HG02970 (cell line): ENCODE measurements around the gene DYNC1H1.
A peak's percentile ranks its signal among the peaks of the same experiment; 100 is the strongest.

Experiments
- ATAC-seq: cut with Tn5 transposase; IDR thresholded peaks from one replicate; pipeline ENCODE4 v1.9.1; 2021; ENCODE audit warnings: mild to moderate bottlenecking, moderate library complexity, moderate number of reproducible peaks; ENCODE audit not compliant: unreplicated experiment, low FRiP score

DYNC1H1 gene

DNA sequence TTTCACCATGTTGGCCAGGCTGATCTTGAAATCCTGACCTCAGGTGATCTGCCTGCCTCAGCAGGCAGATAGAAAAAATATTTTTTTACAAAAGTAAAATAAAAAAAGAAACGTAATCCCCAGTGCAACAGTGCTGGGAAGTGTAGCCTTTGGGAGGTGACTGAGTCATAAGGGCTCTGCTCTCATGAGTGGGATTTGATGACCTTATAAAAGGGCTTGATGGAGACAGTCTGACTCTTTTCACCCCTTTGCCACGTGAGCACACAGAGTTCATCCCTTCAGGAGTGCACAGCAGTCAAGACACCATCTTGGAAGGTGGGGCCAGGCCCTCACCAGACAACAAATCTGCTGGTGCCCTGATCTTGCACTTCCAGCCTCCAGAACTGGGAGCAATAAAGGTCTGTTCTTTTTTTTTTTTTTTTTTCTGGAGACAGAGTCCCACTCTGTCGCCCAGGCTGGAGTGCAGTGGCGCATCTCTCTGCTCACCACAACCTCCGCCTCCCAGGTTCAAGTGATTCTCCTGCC lies 24.7 kb upstream of the DYNC1H1 start:
- ATAC-seq = no peak

- ATAC-seq = no peak
Measured at GRCh38 chr14:101944451-101944850, 19.9 kb upstream of the DYNC1H1 start.

GRCh38 chr14:101945171-101945570 lies 19.2 kb upstream of the DYNC1H1 start:
- ATAC-seq = no peak

DNA sequence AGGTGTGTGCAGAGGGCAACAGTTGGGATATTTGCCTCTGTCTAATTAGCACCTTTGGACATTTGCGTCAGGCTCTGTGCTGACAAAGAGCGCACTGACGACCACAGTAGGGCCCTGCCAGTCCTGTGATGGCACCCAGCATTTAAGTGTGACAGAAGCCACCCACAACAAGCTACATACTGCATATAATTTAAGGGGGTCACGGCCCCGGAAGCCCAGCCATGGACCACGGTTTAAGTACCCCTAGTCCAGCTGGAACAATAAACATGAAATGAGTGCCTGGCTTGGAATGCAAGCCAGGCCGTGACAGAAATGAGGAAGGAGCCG lies 16.8 kb upstream of the DYNC1H1 start:
- ATAC-seq = peak; percentile 3

DNA sequence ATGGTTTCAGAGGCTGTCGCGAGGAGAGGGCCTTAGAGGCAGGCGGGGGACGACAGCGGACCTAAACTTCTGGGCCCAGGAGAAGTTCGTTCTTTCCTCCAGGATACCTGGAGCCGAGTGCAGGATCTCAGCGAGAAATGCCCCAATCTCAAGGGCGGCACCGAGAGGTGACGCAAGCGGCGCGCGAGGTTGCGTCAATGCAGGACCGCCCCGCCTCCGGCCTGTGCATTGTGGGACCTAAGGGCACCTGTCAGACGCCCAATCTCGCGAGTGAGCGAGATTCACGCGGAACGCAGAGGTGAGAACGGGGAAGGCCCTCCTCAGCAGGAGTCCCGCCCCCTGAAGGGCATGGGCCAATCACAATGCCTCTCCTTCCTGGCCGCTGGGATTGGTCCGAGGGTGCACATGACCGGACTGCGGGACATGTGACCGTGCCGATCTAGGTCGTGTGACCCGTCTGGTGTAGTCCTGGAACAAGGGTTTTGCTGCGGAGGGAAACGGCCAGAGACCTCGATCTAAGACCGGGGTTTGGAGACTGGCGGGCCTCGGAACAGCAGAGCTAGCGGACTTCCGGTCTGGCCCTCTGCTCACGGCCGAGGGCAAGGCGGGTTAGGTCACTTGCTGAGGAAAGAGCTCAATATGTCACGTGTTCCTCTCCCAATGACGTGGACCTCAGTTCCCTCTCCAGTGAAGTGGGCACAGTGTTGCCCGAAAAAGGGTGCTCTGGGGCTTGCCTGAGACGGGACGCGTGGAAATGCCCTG lies 16.3 kb upstream of the DYNC1H1 start:
- peak; percentile 97 for ATAC-seq

DNA sequence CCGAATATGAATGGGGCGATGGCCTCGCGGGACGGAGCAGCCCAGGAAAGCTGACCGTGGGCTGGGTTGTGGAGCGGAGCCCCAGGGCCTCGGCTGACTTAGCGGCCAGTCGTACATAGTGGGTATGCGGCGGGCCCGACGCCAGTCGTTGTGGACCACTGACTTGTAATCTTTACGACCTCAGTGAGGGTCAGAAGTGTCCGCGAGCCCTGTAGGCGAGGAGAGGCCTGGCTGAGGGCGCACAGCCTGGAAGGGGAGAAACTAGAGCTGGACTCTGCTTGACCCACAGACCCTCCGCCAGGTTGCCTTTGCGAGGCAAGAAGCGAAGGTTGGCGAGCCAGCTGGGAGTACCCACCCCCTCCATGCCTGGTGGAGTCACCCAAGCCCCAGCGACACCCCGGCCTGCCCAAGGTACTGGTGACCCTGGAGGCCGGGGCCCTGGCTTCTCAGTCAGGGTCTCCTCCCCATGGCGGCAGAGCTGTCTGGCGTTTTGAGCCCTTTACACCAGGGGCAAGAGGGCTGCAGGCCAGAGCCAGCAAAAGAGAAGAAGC lies 15.6 kb upstream of the DYNC1H1 start:
- no peak for ATAC-seq

- ATAC-seq = no peak
Measured at GRCh38 chr14:101950100-101950499, 14.3 kb upstream of the DYNC1H1 start.

- no peak for ATAC-seq
Measured at GRCh38 chr14:101950516-101951215, 13.7 kb upstream of the DYNC1H1 start.

DNA sequence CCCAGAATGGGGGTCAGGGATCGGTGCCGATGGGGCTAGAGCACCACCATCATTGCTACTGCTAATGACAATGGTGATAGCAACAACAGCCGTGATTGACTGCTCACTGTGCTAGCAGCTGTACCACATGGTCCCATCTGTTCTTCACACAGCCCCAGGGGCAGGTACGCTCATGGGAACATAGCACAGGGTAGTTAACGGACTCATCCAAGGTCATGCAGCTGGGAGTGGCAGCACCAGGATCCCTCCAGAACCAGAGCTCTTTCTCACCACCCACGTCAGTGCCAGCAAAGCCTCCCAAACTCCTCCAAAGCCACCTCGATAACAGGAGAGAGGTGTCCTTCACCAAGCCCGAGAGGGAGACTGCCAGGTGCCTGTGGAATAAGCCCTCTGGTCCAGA lies 11.2 kb upstream of the DYNC1H1 start:
- no peak for ATAC-seq

GRCh38 chr14:101954501-101954900 lies 9.9 kb upstream of the DYNC1H1 start:
- ATAC-seq = no peak

- no peak for ATAC-seq
Measured at GRCh38 chr14:101955695-101956161, 8.6 kb upstream of the DYNC1H1 start.

- ATAC-seq = no peak
Measured at GRCh38 chr14:101956179-101956885, 8.0 kb upstream of the DYNC1H1 start.

DNA sequence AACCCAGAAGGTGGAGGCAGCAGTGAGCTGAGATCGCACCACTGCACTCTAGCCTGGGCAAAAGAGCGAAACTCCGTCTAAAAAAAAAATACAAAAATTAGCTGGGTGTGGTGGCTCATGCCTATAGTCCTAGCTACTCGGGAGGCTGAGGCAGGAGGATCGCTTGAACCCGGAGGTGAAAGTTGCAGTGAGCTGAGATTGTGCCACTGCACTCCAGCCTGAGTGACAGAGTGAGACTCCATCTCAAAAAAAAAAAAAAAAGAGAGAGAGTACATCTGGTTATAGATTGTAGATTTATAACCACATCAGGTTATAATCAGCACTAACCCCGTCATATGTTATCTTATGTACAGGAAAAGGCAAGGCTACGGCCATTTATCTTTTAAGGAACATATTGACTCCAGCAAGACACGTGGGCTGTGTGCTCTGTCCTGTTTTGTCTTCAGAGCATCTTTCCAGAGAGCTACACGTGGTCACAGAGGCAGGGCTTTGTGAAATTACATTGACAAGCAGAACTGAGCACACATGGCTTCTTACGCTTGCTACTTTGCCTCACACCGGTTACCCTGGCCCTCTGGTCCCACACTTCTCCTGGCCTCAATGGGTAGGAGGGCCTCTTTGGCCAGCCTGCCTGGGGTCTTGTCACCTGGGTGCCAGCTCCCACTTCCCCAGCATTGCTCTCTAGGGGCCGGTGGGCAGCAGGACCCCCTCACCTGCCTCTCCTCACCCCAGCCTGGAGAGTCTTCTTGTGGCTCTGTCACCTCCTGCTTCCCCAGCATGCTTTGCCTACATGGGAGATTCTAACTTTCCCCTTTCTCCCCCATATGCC lies 6.8 kb upstream of the DYNC1H1 start:
- ATAC-seq = no peak

DNA sequence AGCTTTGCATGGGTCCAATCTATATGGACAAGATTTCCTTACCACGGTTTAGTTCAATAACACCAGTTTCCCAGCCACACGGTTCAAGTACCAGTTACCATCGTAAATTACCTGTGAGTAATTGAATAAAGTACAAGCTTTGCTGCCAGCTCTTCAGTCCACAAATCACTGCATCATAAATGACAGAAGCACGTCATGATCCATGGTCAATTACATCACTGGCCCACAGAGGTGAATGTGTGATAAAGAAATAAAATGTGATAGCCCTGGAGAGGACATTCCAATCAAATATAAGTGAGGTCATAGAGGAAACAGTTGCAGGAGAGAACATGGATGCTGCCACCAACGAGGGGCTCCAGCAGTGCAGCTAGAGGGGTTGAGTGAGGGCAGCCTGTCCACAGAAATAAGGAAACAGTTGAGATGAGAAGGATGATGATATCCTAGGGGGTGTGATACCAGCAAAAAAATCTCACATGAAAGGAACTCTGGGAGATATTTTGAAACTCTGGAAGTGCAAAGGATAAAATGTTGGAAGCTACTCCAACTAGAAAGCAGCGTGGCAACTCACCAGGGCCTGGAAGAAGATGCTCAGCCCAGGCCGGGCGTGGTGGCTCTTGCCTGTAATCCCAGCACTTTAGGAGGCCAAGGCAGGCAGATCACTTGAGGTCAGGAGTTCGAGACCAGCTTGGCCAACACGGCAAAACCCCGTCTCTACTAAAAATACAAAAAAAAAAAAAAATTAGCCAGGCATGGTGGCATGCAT lies 5.8 kb upstream of the DYNC1H1 start:
- no peak for ATAC-seq

- no peak for ATAC-seq
Measured at GRCh38 chr14:101959277-101959676, 5.1 kb upstream of the DYNC1H1 start.

- no peak for ATAC-seq
Measured at GRCh38 chr14:101960225-101960624, 4.1 kb upstream of the DYNC1H1 start.

GRCh38 chr14:101961011-101961721 lies 3.2 kb upstream of the DYNC1H1 start:
- ATAC-seq = no peak

DNA sequence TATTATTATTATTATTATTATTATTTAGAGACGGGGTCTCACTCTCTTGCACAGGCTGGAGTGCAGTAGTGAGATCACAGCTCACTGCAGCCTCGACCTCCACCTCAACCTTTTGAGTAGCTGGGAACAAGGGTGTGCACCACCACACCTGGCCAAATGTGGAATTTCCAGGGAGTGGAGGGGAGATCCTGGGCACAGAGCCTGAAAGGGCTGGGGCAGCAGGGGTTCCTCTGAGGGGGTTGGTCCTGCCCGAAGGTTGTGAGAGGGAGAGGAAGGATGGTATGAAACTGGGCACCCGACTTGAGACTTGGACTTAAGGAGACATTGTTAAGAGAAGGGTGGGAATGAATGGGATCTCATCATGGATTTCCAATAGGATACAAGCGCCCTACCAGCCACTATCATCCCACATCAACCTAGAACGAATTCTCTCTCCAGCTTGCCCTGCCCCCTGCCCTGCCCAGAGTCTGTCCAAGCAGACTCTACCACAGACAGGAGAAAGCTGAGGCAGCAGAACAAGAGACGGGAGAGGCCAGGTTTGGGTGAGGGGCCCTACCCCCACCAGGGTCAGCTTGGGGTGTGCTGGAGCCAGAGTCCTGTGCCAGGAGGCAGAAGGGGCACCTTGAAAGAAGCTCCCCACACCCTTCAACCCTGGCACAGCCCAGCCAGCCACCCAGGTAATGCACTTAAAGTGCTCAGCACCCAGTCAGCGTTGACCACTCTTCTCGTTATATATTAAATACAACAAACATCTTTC lies 2.4 kb upstream of the DYNC1H1 start:
- no peak for ATAC-seq
